ENCODE data around the gene PKNOX2.

The PKNOX2 gene

GRCh38 chr11:125384825-125385224 is 220.3 kb downstream of the PKNOX2 start:
- Histone ChIP-seq H3K14ac (ENCODE audit: low read length) (no peak overlapping the region), H4K91ac (ENCODE audit: low read depth, low read length) (no peak overlapping the region), H3K27me3 (ENCODE audit: insufficient read depth, low read length) (no peaks in the 10 kb centered on the region), H2AK5ac (ENCODE audit: low read length) (no peak overlapping the region), H3K9me3 (ENCODE audit: insufficient read depth, low read depth, low read length) (no peaks in the 10 kb centered on the region), H3K9ac (ENCODE audit: low read length) (no peak overlapping the region), H3K23ac (ENCODE audit: low read length) (no peak overlapping the region), H4K12ac (ENCODE audit: low read depth, low read length) (no peak overlapping the region), H2BK12ac (ENCODE audit: low read length) (no peak overlapping the region), H3K36me3 (ENCODE audit: control insufficient read depth in 1 of 2, insufficient read depth in 2 of 2, low read length in 2 of 2) (no peaks in the 10 kb centered on the region), H3K27ac (ENCODE audit: low read depth, low read length) (no peak overlapping the region), H3K79me1 (ENCODE audit: low read length) (no peaks in the 10 kb centered on the region), H3K79me2 (ENCODE audit: control insufficient read depth, insufficient read depth, low read length, poor library complexity) (no peaks in the 10 kb centered on the region), H2AFZ (ENCODE audit: insufficient read depth, low read length, poor library complexity) (no peak overlapping the region), H3K4me1 (ENCODE audit: control insufficient read depth in 1 of 2, insufficient read depth in 2 of 2, low read length in 2 of 2) (peaks cover 5% of the 10 kb centered on the region in 2 experiments), H3K4ac (ENCODE audit: low read depth, low read length) (no peak overlapping the region), H2BK5ac (ENCODE audit: low read depth, low read length, poor library complexity) (no peak overlapping the region), H3K4me3 (ENCODE audit: low read depth, low read length) (no peak overlapping the region), H4K8ac (ENCODE audit: low read depth, low read length) (no peak overlapping the region), H2BK120ac (ENCODE audit: insufficient read depth, low read length, poor library complexity) (no peak overlapping the region), H3K4me2 (ENCODE audit: low read length) (no peak overlapping the region), H3K18ac (ENCODE audit: low read length) (no peak overlapping the region)
- no CpG with 5 or more reads among the region's 4 CpGs for WGBS (ENCODE audit: extremely low coverage, insufficient coverage, insufficient read length)
- no peak for DNase-seq

- no peak overlapping the region for H3K23ac ChIP-seq (ENCODE audit: low read length)
- H3K27ac ChIP-seq (ENCODE audit: low read depth, low read length): no peak overlapping the region
- H3K9ac ChIP-seq (ENCODE audit: low read length): no peak overlapping the region
- H4K12ac ChIP-seq (ENCODE audit: low read depth, low read length): no peak overlapping the region
- peaks cover 5% of the 10 kb centered on the region in 2 experiments for H3K4me1 ChIP-seq (ENCODE audit: control insufficient read depth in 1 of 2, insufficient read depth in 2 of 2, low read length in 2 of 2)
- no peak overlapping the region for H2AK5ac ChIP-seq (ENCODE audit: low read length)
- no peak for DNase-seq
- H3K27me3 ChIP-seq (ENCODE audit: insufficient read depth, low read length): no peaks in the 10 kb centered on the region
- H3K36me3 ChIP-seq (ENCODE audit: control insufficient read depth in 1 of 2, insufficient read depth in 2 of 2, low read length in 2 of 2): no peaks in the 10 kb centered on the region
- no peak overlapping the region for H3K4ac ChIP-seq (ENCODE audit: low read depth, low read length)
- H4K91ac ChIP-seq (ENCODE audit: low read depth, low read length): no peak overlapping the region
- H3K79me2 ChIP-seq (ENCODE audit: control insufficient read depth, insufficient read depth, low read length, poor library complexity): no peaks in the 10 kb centered on the region
- no peak overlapping the region for H3K4me3 ChIP-seq (ENCODE audit: low read depth, low read length)
- no peaks in the 10 kb centered on the region for H3K9me3 ChIP-seq (ENCODE audit: insufficient read depth, low read depth, low read length)
- no peak overlapping the region for H4K8ac ChIP-seq (ENCODE audit: low read depth, low read length)
- no peak overlapping the region for H3K18ac ChIP-seq (ENCODE audit: low read length)
- H2BK12ac ChIP-seq (ENCODE audit: low read length): no peak overlapping the region
- H2BK5ac ChIP-seq (ENCODE audit: low read depth, low read length, poor library complexity): no peak overlapping the region
- no peak overlapping the region for H2AFZ ChIP-seq (ENCODE audit: insufficient read depth, low read length, poor library complexity)
- no peak overlapping the region for H2BK120ac ChIP-seq (ENCODE audit: insufficient read depth, low read length, poor library complexity)
- H3K4me2 ChIP-seq (ENCODE audit: low read length): no peak overlapping the region
- H3K79me1 ChIP-seq (ENCODE audit: low read length): no peaks in the 10 kb centered on the region
- H3K14ac ChIP-seq (ENCODE audit: low read length): no peak overlapping the region
- no CpG with 5 or more reads among the region's 9 CpGs for WGBS (ENCODE audit: extremely low coverage, insufficient coverage, insufficient read length)
These were observed 223.3 kb downstream of the PKNOX2 start for GRCh38 chr11:125387901-125388300.

GRCh38 chr11:125388611-125389010 is 224.1 kb downstream of the PKNOX2 start:
- no peak overlapping the region for H2BK120ac ChIP-seq (ENCODE audit: insufficient read depth, low read length, poor library complexity)
- no peak overlapping the region for H3K23ac ChIP-seq (ENCODE audit: low read length)
- H3K27me3 ChIP-seq (ENCODE audit: insufficient read depth, low read length): no peaks in the 10 kb centered on the region
- H2BK12ac ChIP-seq (ENCODE audit: low read length): no peak overlapping the region
- no peaks in the 10 kb centered on the region for H3K79me2 ChIP-seq (ENCODE audit: control insufficient read depth, insufficient read depth, low read length, poor library complexity)
- H4K8ac ChIP-seq (ENCODE audit: low read depth, low read length): no peak overlapping the region
- DNase-seq: no peak
- WGBS (ENCODE audit: extremely low coverage, insufficient coverage, insufficient read length): no CpG with 5 or more reads among the region's 7 CpGs
- no peak overlapping the region for H2AK5ac ChIP-seq (ENCODE audit: low read length)
- H4K91ac ChIP-seq (ENCODE audit: low read depth, low read length): no peak overlapping the region
- no peaks in the 10 kb centered on the region for H3K79me1 ChIP-seq (ENCODE audit: low read length)
- no peak overlapping the region for H3K4me3 ChIP-seq (ENCODE audit: low read depth, low read length)
- H2BK5ac ChIP-seq (ENCODE audit: low read depth, low read length, poor library complexity): no peak overlapping the region
- no peak overlapping the region for H3K4ac ChIP-seq (ENCODE audit: low read depth, low read length)
- H3K18ac ChIP-seq (ENCODE audit: low read length): no peak overlapping the region
- H3K14ac ChIP-seq (ENCODE audit: low read length): no peak overlapping the region
- H4K12ac ChIP-seq (ENCODE audit: low read depth, low read length): no peak overlapping the region
- H3K4me1 ChIP-seq (ENCODE audit: control insufficient read depth in 1 of 2, insufficient read depth in 2 of 2, low read length in 2 of 2): peaks cover 5% of the 10 kb centered on the region in 2 experiments
- no peak overlapping the region for H2AFZ ChIP-seq (ENCODE audit: insufficient read depth, low read length, poor library complexity)
- no peaks in the 10 kb centered on the region for H3K36me3 ChIP-seq (ENCODE audit: control insufficient read depth in 1 of 2, insufficient read depth in 2 of 2, low read length in 2 of 2)
- H3K9me3 ChIP-seq (ENCODE audit: insufficient read depth, low read depth, low read length): no peaks in the 10 kb centered on the region
- H3K27ac ChIP-seq (ENCODE audit: low read depth, low read length): no peak overlapping the region
- H3K4me2 ChIP-seq (ENCODE audit: low read length): no peak overlapping the region
- no peak overlapping the region for H3K9ac ChIP-seq (ENCODE audit: low read length)

GRCh38 chr11:125389339-125390166 is 225.0 kb downstream of the PKNOX2 start:
- Histone ChIP-seq H3K23ac (ENCODE audit: low read length) (no peak overlapping the region), H3K18ac (ENCODE audit: low read length) (no peak overlapping the region), H2BK5ac (ENCODE audit: low read depth, low read length, poor library complexity) (no peak overlapping the region), H4K12ac (ENCODE audit: low read depth, low read length) (no peak overlapping the region), H3K27me3 (ENCODE audit: insufficient read depth, low read length) (no peaks in the 10 kb centered on the region), H2BK120ac (ENCODE audit: insufficient read depth, low read length, poor library complexity) (no peak overlapping the region), H3K4me1 (ENCODE audit: control insufficient read depth in 1 of 2, insufficient read depth in 2 of 2, low read length in 2 of 2) (peaks cover 5% of the 10 kb centered on the region in 2 experiments), H3K14ac (ENCODE audit: low read length) (no peak overlapping the region), H3K27ac (ENCODE audit: low read depth, low read length) (no peak overlapping the region), H2BK12ac (ENCODE audit: low read length) (no peak overlapping the region), H3K4me3 (ENCODE audit: low read depth, low read length) (no peak overlapping the region), H3K4me2 (ENCODE audit: low read length) (no peak overlapping the region), H3K79me1 (ENCODE audit: low read length) (no peaks in the 10 kb centered on the region), H3K79me2 (ENCODE audit: control insufficient read depth, insufficient read depth, low read length, poor library complexity) (no peaks in the 10 kb centered on the region), H3K4ac (ENCODE audit: low read depth, low read length) (no peak overlapping the region), H4K91ac (ENCODE audit: low read depth, low read length) (no peak overlapping the region), H3K36me3 (ENCODE audit: control insufficient read depth in 1 of 2, insufficient read depth in 2 of 2, low read length in 2 of 2) (no peaks in the 10 kb centered on the region), H3K9me3 (ENCODE audit: insufficient read depth, low read depth, low read length) (no peaks in the 10 kb centered on the region), H2AFZ (ENCODE audit: insufficient read depth, low read length, poor library complexity) (no peak overlapping the region), H3K9ac (ENCODE audit: low read length) (no peak overlapping the region), H2AK5ac (ENCODE audit: low read length) (no peak overlapping the region), H4K8ac (ENCODE audit: low read depth, low read length) (no peak overlapping the region)
- DNase-seq: no peak
- no CpG with 5 or more reads among the region's 19 CpGs for WGBS (ENCODE audit: extremely low coverage, insufficient coverage, insufficient read length)
